Measurements from ENCODE around the gene CES5A.

- TF ChIP-seq CTCF (IDR thresholded peaks at IDR 0.05; ENCODE audit: borderline replicate concordance, extremely low read depth, low read length, poor library complexity, severe bottlenecking): no peak
- no peak for TF ChIP-seq EZH2 (IDR thresholded peaks at IDR 0.05; ENCODE audit: borderline replicate concordance, low read depth, low read length, severe bottlenecking)
Observed at GRCh38 chr16:55849536-55849935, 25.6 kb downstream of the CES5A start.

Data from DND-41 (cell line).